Panc1 (cell line): ENCODE measurements around the gene OR7C2. TPM values are rescaled to one million over a fixed set of nuclear protein-coding genes. Genes with fewer than 3 reads are reported as not detected.

Experiments
- ATAC-seq: fragments of 200-7000 bp; cut with Tn5 transposase; 2 replicates; pipeline ENCODE4 v1.9.1; 2020; ENCODE audit warnings: mild to moderate bottlenecking, moderate library complexity
- BruUV-seq: library from RNA; stranded (reverse); fragments of 400-500 nt; replicated peaks from 2 replicates; lab custom pipeline; 2021; lab: Mats Ljungman, UMichigan
- CTCF ChIA-PET: fragments of 300-600 bp; sonication (Branson Sonifier 250); formaldehyde crosslinking; loops from one replicate; lab custom pipeline; 2022; ENCODE audit warnings: antibody characterized with exemption; lab: Charles Lee
- POLR2A ChIA-PET: fragments of 300-600 bp; sonication (Branson Sonifier 250); formaldehyde crosslinking; loops from one replicate; lab custom pipeline; 2022; ENCODE audit warnings: antibody characterized with exemption; lab: Charles Lee
- DNase-seq: peaks from one replicate; pipeline ENCODE4 v3.0.0-alpha.2; 2010; ENCODE audit warnings: low read depth, low spot score
- H3K27ac ChIP-seq: 2 replicates; pipeline ENCODE4 v1.5.1; 2011; ENCODE audit warnings: mild to moderate bottlenecking, low read length, inconsistent platforms
- H3K27me3 ChIP-seq: fragments of 200-500 bp; sonication (Bioruptor generic); 2 replicates; pipeline ENCODE4 v1.6.0; 2014; ENCODE audit warnings: low read length, inconsistent platforms; ENCODE audit not compliant: control insufficient read depth, insufficient read depth
- H3K36me3 ChIP-seq: fragments of 200-500 bp; sonication (Bioruptor generic); 2 replicates; pipeline ENCODE4 v1.5.1; 2014; ENCODE audit warnings: inconsistent platforms, mild to moderate bottlenecking, low read length, moderate library complexity; ENCODE audit not compliant: control insufficient read depth, insufficient read depth
- H3K4me1 ChIP-seq: 2 replicates; pipeline ENCODE4 v1.5.1; 2011; ENCODE audit warnings: inconsistent platforms, mild to moderate bottlenecking, low read length, moderate library complexity; ENCODE audit not compliant: control insufficient read depth, insufficient read depth
- H3K4me3 ChIP-seq, 2 experiments: 2 replicates each; pipeline ENCODE4 v1.5.1; 2011 to 2012; ENCODE audit warnings: low read depth in 2 of 2, low read length in 2 of 2, mild to moderate bottlenecking in 2 of 2, inconsistent platforms in 1 of 2, moderate library complexity in 1 of 2
- H3K9me3 ChIP-seq: fragments of 200-500 bp; sonication (Bioruptor generic); 2 replicates; pipeline ENCODE4 v1.5.1; 2014; ENCODE audit warnings: low read depth, mild to moderate bottlenecking, inconsistent platforms, low read length, moderate library complexity; ENCODE audit not compliant: control insufficient read depth, insufficient read depth
- CTCF ChIP-seq: fragments of 450-650 bp; IDR thresholded peaks from 2 replicates; pipeline ENCODE4 v1.5.1; 2017; ENCODE audit warnings: mild to moderate bottlenecking
- POLR2AphosphoS5 ChIP-seq: IDR thresholded peaks from 2 replicates; pipeline ENCODE4 v1.6.1; 2012; ENCODE audit warnings: mild to moderate bottlenecking, low read depth, low read length, moderate library complexity
- SIN3A ChIP-seq: IDR thresholded peaks from 2 replicates; pipeline ENCODE4 v1.6.1; 2012; ENCODE audit warnings: low read depth, mild to moderate bottlenecking, low read length, moderate library complexity, borderline replicate concordance; ENCODE audit not compliant: insufficient read depth
- TCF7L2 ChIP-seq: IDR thresholded peaks from 2 replicates; pipeline ENCODE4 v1.6.1; 2011; ENCODE audit warnings: mild to moderate bottlenecking, low read depth, low read length, inconsistent platforms
- in situ Hi-C: cut with HindIII; loops from 2 replicates; pipeline ENCODE4 v1.10.0; 2016; ENCODE audit warnings: low sequenced_read_pairs, low pct_unique_long_range_greater_than_20kb
- intact Hi-C: fragments of 100-400 bp; cut with micrococcal nuclease; formaldehyde crosslinking; loops from one replicate; pipeline ENCODE4 v1.10.0; 2022; ENCODE audit not compliant: unreplicated experiment
- total RNA-seq: library from RNA; stranded (reverse); gene quantifications from one replicate; pipeline ENCODE4 v1.2.1, GENCODE V29; 2021; ENCODE audit not compliant: unreplicated experiment
- TF ChIP-seq, protein P1 (sequence below), 2 experiments: IDR thresholded peaks; 2 replicates each; pipeline ENCODE4 v1.6.1; 2011 to 2012; ENCODE audit warnings: low read depth in 2 of 2, control low read depth in 1 of 2, low read length in 1 of 2, mild to moderate bottlenecking in 1 of 2, moderate library complexity in 1 of 2; ENCODE audit not compliant: insufficient read depth in 1 of 2

The OR7C2 gene
- total RNA-seq, 1 experiment from 2014 or later: not detected

GRCh38 chr19:14949876-14950275 is 8.6 kb downstream of the OR7C2 start:
- ChIA-PET POLR2A (no interaction called here), CTCF (no interaction called here)
- Histone ChIP-seq H3K4me3 (no peak overlapping the region), H3K27me3 (no peaks in the 10 kb centered on the region), H3K27ac (no peak overlapping the region), H3K36me3 (no peaks in the 10 kb centered on the region), H3K4me1 (no peaks in the 10 kb centered on the region), H3K9me3 (no peaks in the 10 kb centered on the region)
- intact Hi-C loops: no loop called here
- ATAC-seq: no peak
- no peak for TF ChIP-seq TCF7L2
- TF ChIP-seq CTCF: no peak
- TF ChIP-seq, protein P1, sequence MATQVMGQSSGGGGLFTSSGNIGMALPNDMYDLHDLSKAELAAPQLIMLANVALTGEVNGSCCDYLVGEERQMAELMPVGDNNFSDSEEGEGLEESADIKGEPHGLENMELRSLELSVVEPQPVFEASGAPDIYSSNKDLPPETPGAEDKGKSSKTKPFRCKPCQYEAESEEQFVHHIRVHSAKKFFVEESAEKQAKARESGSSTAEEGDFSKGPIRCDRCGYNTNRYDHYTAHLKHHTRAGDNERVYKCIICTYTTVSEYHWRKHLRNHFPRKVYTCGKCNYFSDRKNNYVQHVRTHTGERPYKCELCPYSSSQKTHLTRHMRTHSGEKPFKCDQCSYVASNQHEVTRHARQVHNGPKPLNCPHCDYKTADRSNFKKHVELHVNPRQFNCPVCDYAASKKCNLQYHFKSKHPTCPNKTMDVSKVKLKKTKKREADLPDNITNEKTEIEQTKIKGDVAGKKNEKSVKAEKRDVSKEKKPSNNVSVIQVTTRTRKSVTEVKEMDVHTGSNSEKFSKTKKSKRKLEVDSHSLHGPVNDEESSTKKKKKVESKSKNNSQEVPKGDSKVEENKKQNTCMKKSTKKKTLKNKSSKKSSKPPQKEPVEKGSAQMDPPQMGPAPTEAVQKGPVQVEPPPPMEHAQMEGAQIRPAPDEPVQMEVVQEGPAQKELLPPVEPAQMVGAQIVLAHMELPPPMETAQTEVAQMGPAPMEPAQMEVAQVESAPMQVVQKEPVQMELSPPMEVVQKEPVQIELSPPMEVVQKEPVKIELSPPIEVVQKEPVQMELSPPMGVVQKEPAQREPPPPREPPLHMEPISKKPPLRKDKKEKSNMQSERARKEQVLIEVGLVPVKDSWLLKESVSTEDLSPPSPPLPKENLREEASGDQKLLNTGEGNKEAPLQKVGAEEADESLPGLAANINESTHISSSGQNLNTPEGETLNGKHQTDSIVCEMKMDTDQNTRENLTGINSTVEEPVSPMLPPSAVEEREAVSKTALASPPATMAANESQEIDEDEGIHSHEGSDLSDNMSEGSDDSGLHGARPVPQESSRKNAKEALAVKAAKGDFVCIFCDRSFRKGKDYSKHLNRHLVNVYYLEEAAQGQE (IDR thresholded peaks at IDR 0.05; ENCODE audit: insufficient read depth in 1 of 2, low read depth in 2 of 2, low read length in 1 of 2): no peak
- TF ChIP-seq SIN3A: no peak
- TF ChIP-seq POLR2AphosphoS5: no peak
- in situ Hi-C loops: no loop called here
- DNase-seq: no peak
- no TSS peak for BruUV-seq

GRCh38 chr19:14950421-14950820 is 9.1 kb downstream of the OR7C2 start:
- DNase-seq: no peak
- Histone ChIP-seq H3K4me1 (no peaks in the 10 kb centered on the region), H3K9me3 (no peaks in the 10 kb centered on the region), H3K36me3 (no peaks in the 10 kb centered on the region), H3K27ac (no peak overlapping the region), H3K4me3 (no peak overlapping the region), H3K27me3 (no peaks in the 10 kb centered on the region)
- TF ChIP-seq POLR2AphosphoS5: no peak
- TF ChIP-seq TCF7L2: no peak
- POLR2A ChIA-PET: no interaction called here
- in situ Hi-C loops: no loop called here
- BruUV-seq: no TSS peak
- ATAC-seq: no peak
- intact Hi-C loops: no loop called here
- CTCF ChIA-PET: no interaction called here

- intact Hi-C loops (no loop called here), in situ Hi-C loops (no loop called here)
- Histone ChIP-seq H3K4me1 (no peaks in the 10 kb centered on the region), H3K4me3 (no peak overlapping the region), H3K36me3 (no peaks in the 10 kb centered on the region), H3K9me3 (no peaks in the 10 kb centered on the region), H3K27ac (no peak overlapping the region), H3K27me3 (no peaks in the 10 kb centered on the region)
- ATAC-seq: no peak
- CTCF ChIA-PET: interaction anchor here (0.9 kb wide), 1 partner anchor 266 kb away, joined by 4 read pairs; no protein-coding TSS in a partner anchor
- POLR2A ChIA-PET: no interaction called here
- BruUV-seq: no TSS peak
- no peak for TF ChIP-seq SIN3A
- DNase-seq: no peak
Observed at GRCh38 chr19:14952767-14953166, 11.5 kb downstream of the OR7C2 start.
